Measurements from ENCODE around the gene SIPA1L2.

Gene SIPA1L2

DNA sequence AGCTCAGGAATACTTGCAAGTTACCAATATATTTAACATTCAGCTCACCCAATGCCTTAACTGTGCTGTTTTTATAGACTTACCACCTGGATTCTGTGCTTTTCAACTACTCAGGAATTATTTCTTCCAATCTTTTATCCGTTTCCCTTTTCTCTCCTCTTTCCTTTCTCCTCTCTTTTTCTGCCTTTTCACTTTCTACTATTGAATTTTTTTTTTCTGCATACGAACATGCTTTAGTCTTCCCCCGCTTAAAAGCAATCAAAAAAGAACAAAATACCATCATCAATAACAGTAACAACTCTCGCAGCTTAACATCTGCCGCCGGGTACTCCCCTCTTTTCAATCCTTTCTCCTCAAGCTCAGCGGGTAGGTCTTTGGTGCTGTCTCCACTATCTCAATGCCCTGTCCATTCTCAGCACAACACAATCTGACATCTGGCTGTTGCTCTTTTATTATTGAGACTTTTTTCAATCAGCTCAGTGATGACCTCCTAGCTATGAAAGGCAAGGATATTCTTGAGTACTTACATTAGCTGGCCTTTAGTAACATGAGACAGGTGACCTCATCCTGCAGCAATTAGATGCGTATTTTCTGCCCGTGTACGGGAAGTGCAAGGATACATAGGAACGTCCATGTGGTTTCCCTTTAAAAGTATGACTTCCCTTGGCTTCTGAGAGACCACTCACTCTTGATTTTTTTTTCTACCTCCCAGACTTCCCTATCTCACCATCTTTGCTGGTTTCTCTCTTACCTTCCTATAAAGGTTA, 40.2 kb upstream of the SIPA1L2 start:
- WGBS (ENCODE audit: insufficient coverage): 53% methylated on average over 10 of the region's 11 CpGs
- no peaks in the 10 kb centered on the region for H3K36me3 ChIP-seq (ENCODE audit: control insufficient read depth in 4 of 4, insufficient read depth in 4 of 4, low read length in 3 of 4)
- H3K27me3 ChIP-seq (replicated peaks in 2 of 5; ENCODE audit: control insufficient read depth in 4 of 5, insufficient read depth in 5 of 5, low read length in 4 of 5): no peaks in the 10 kb centered on the region
- CTCF ChIA-PET: no interaction called here
- peaks cover 0 to 15% (median 3%) of the 10 kb centered on the region in 4 experiments for H3K4me1 ChIP-seq (ENCODE audit: control extremely low read depth in 1 of 4, control insufficient read depth in 4 of 4, insufficient read depth in 4 of 4, low read length in 3 of 4)
- POLR2A ChIA-PET: no interaction called here
- no peaks in the 10 kb centered on the region for H3K9me3 ChIP-seq (ENCODE audit: control extremely low read depth in 1 of 5, control insufficient read depth in 4 of 5, insufficient read depth in 2 of 5, low read depth in 1 of 5, low read length in 4 of 5)
- no peak overlapping the region for H3K27ac ChIP-seq (ENCODE audit: insufficient read depth in 1 of 2, low read depth in 1 of 2, low read length in 2 of 2, poor library complexity in 1 of 2, severe bottlenecking in 2 of 2)
- DNase-seq: no peak
- H3K4me3 ChIP-seq (ENCODE audit: control insufficient read depth in 1 of 7, extremely low read depth in 1 of 7, insufficient read depth in 4 of 7, low read depth in 2 of 7, low read length in 6 of 7): no peak overlapping the region

- H3K4me1 ChIP-seq (ENCODE audit: control extremely low read depth in 1 of 4, control insufficient read depth in 4 of 4, insufficient read depth in 4 of 4, low read length in 3 of 4): peaks cover 0 to 15% (median 3%) of the 10 kb centered on the region in 4 experiments
- POLR2A ChIA-PET: no interaction called here
- WGBS (ENCODE audit: insufficient coverage): no CpG with 5 or more reads among the region's 4 CpGs
Observed at GRCh38 chr1:232667778-232668165, 37.8 kb upstream of the SIPA1L2 start.

DNA sequence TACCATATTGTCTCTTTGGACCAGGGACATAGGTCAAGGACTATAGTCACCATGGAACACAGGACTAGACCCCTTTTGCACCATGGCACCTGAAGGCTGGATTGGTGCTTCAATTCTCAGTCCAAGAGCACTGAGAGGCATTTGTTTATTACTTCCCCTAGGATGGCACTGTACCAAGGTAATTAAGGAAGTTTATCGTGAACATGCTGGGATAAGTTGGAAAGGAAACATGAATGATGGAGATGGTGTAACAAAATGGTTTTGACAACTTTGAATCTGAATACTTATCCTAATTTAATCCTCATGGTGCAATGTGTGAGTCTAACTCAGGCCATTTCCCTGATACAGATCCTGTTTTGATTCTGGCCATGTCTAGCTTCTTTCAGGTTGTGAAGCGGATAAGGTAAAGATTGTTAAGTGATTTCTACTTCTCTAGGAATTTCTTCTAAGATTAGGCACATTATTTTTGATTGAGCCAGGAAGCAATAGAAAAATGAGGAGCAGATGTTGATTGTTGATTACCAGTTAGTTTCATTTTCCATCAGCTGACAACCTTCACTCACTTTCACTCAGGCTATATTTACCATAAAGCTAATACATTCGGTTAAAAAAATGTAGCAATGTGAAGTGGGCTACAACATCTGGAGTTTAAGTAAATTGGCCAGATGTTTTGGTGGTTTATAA, 37.3 kb upstream of the SIPA1L2 start:
- Histone ChIP-seq H3K4me1 (ENCODE audit: control extremely low read depth in 1 of 4, control insufficient read depth in 4 of 4, insufficient read depth in 4 of 4, low read length in 3 of 4) (peaks cover 0 to 15% (median 3%) of the 10 kb centered on the region in 4 experiments), H3K27ac (ENCODE audit: insufficient read depth in 1 of 2, low read depth in 1 of 2, low read length in 2 of 2, poor library complexity in 1 of 2, severe bottlenecking in 2 of 2) (no peak overlapping the region), H3K4me3 (ENCODE audit: control insufficient read depth in 1 of 7, extremely low read depth in 1 of 7, insufficient read depth in 4 of 7, low read depth in 2 of 7, low read length in 6 of 7) (peak overlapping the region in 2 of 7 experiments; percentile 15 to 40), H3K27me3 (replicated peaks in 2 of 5; ENCODE audit: control insufficient read depth in 4 of 5, insufficient read depth in 5 of 5, low read length in 4 of 5) (no peaks in the 10 kb centered on the region), H3K9me3 (ENCODE audit: control extremely low read depth in 1 of 5, control insufficient read depth in 4 of 5, insufficient read depth in 2 of 5, low read depth in 1 of 5, low read length in 4 of 5) (no peaks in the 10 kb centered on the region), H3K36me3 (ENCODE audit: control insufficient read depth in 4 of 4, insufficient read depth in 4 of 4, low read length in 3 of 4) (no peaks in the 10 kb centered on the region)
- CTCF ChIA-PET: interaction anchor here (1.1 kb wide), 1 partner anchor 11 kb away, joined by 3 read pairs; no protein-coding TSS in a partner anchor
- 0% methylated on average over 1 of the region's 3 CpGs for WGBS (ENCODE audit: insufficient coverage)
- DNase-seq: peak; percentile 38 to 80 (median 74)
- POLR2A ChIA-PET: no interaction called here

More at GRCh38 chr1:232667778-232668165, 37.8 kb upstream of the SIPA1L2 start:
- CTCF ChIA-PET: interaction anchor here (1.1 kb wide), 1 partner anchor 10 kb away, joined by 3 read pairs; no protein-coding TSS in a partner anchor
- no peaks in the 10 kb centered on the region for H3K9me3 ChIP-seq (ENCODE audit: control extremely low read depth in 1 of 5, control insufficient read depth in 4 of 5, insufficient read depth in 2 of 5, low read depth in 1 of 5, low read length in 4 of 5)
- H3K4me3 ChIP-seq (ENCODE audit: control insufficient read depth in 1 of 7, extremely low read depth in 1 of 7, insufficient read depth in 4 of 7, low read depth in 2 of 7, low read length in 6 of 7): peak overlapping the region in 2 of 7 experiments; percentile 15 to 40
- no peak overlapping the region for H3K27ac ChIP-seq (ENCODE audit: insufficient read depth in 1 of 2, low read depth in 1 of 2, low read length in 2 of 2, poor library complexity in 1 of 2, severe bottlenecking in 2 of 2)
- no peaks in the 10 kb centered on the region for H3K36me3 ChIP-seq (ENCODE audit: control insufficient read depth in 4 of 4, insufficient read depth in 4 of 4, low read length in 3 of 4)
- no peak for DNase-seq
- no peaks in the 10 kb centered on the region for H3K27me3 ChIP-seq (replicated peaks in 2 of 5; ENCODE audit: control insufficient read depth in 4 of 5, insufficient read depth in 5 of 5, low read length in 4 of 5)

GRCh38 chr1:232664844-232665777, 35.2 kb upstream of the SIPA1L2 start:
- ChIA-PET CTCF (no interaction called here), POLR2A (no interaction called here)
- no peaks in the 10 kb centered on the region for H3K9me3 ChIP-seq (ENCODE audit: control extremely low read depth in 1 of 5, control insufficient read depth in 4 of 5, insufficient read depth in 2 of 5, low read depth in 1 of 5, low read length in 4 of 5)
- DNase-seq: no peak
- no peaks in the 10 kb centered on the region for H3K36me3 ChIP-seq (ENCODE audit: control insufficient read depth in 4 of 4, insufficient read depth in 4 of 4, low read length in 3 of 4)
- H3K27ac ChIP-seq (ENCODE audit: insufficient read depth in 1 of 2, low read depth in 1 of 2, low read length in 2 of 2, poor library complexity in 1 of 2, severe bottlenecking in 2 of 2): no peak overlapping the region
- no peak overlapping the region for H3K4me3 ChIP-seq (ENCODE audit: control insufficient read depth in 1 of 7, extremely low read depth in 1 of 7, insufficient read depth in 4 of 7, low read depth in 2 of 7, low read length in 6 of 7)
- H3K4me1 ChIP-seq (ENCODE audit: control extremely low read depth in 1 of 4, control insufficient read depth in 4 of 4, insufficient read depth in 4 of 4, low read length in 3 of 4): peaks cover 0 to 12% (median 3%) of the 10 kb centered on the region in 4 experiments
- H3K27me3 ChIP-seq (replicated peaks in 2 of 5; ENCODE audit: control insufficient read depth in 4 of 5, insufficient read depth in 5 of 5, low read length in 4 of 5): no peaks in the 10 kb centered on the region
- WGBS (ENCODE audit: insufficient coverage): no CpG with 5 or more reads among the region's 3 CpGs

- Histone ChIP-seq H3K27ac (ENCODE audit: insufficient read depth in 1 of 2, low read depth in 1 of 2, low read length in 2 of 2, poor library complexity in 1 of 2, severe bottlenecking in 2 of 2) (no peak overlapping the region), H3K4me3 (ENCODE audit: control insufficient read depth in 1 of 7, extremely low read depth in 1 of 7, insufficient read depth in 4 of 7, low read depth in 2 of 7, low read length in 6 of 7) (no peak overlapping the region), H3K4me1 (ENCODE audit: control extremely low read depth in 1 of 4, control insufficient read depth in 4 of 4, insufficient read depth in 4 of 4, low read length in 3 of 4) (peaks cover 0 to 14% (median 3%) of the 10 kb centered on the region in 4 experiments), H3K9me3 (ENCODE audit: control extremely low read depth in 1 of 5, control insufficient read depth in 4 of 5, insufficient read depth in 2 of 5, low read depth in 1 of 5, low read length in 4 of 5) (no peaks in the 10 kb centered on the region), H3K27me3 (replicated peaks in 2 of 5; ENCODE audit: control insufficient read depth in 4 of 5, insufficient read depth in 5 of 5, low read length in 4 of 5) (peaks cover 0 to 3% (median 0%) of the 10 kb centered on the region in 5 experiments), H3K36me3 (ENCODE audit: control insufficient read depth in 4 of 4, insufficient read depth in 4 of 4, low read length in 3 of 4) (no peaks in the 10 kb centered on the region)
- DNase-seq: no peak
- CTCF ChIA-PET: no interaction called here
- WGBS (ENCODE audit: insufficient coverage): 76% methylated on average over 6 of the region's 7 CpGs
- POLR2A ChIA-PET: interaction anchor here (0.6 kb wide), 1 partner anchor 11 kb away, joined by 5 read pairs; no protein-coding TSS in a partner anchor
Observed at GRCh38 chr1:232662910-232663309, 33.0 kb upstream of the SIPA1L2 start.

DNA sequence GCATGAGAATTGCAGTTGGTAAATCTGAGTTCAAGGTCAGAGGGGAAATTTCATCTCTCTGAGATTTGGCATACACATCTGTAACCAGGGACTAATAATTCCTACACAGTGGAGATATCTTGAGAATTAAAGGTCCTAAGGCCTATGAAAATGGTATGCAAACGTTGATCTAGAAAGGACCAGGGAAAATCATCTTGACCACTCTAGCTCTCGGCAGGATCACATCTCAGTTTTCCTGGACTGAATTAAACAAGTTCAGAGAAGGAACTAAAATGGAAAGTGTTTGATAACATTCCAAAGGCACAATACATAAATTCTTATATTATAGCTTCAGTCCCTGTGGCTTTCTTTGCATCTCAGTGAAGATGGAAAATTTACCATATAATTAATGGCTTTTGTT, 28.5 kb upstream of the SIPA1L2 start:
- no peak overlapping the region for H3K27ac ChIP-seq (ENCODE audit: insufficient read depth in 1 of 2, low read depth in 1 of 2, low read length in 2 of 2, poor library complexity in 1 of 2, severe bottlenecking in 2 of 2)
- no peaks in the 10 kb centered on the region for H3K36me3 ChIP-seq (ENCODE audit: control insufficient read depth in 4 of 4, insufficient read depth in 4 of 4, low read length in 3 of 4)
- no peak for DNase-seq
- CTCF ChIA-PET: interaction anchor here (1.3 kb wide), 1 partner anchor 18 kb away, joined by 3 read pairs; no protein-coding TSS in a partner anchor
- POLR2A ChIA-PET: no interaction called here
- 100% methylated on average over 2 of the region's 2 CpGs for WGBS (ENCODE audit: insufficient coverage)
- peaks cover 6 to 15% (median 10%) of the 10 kb centered on the region in 4 experiments for H3K4me1 ChIP-seq (ENCODE audit: control extremely low read depth in 1 of 4, control insufficient read depth in 4 of 4, insufficient read depth in 4 of 4, low read length in 3 of 4)
- H3K27me3 ChIP-seq (replicated peaks in 2 of 5; ENCODE audit: control insufficient read depth in 4 of 5, insufficient read depth in 5 of 5, low read length in 4 of 5): peaks cover 0 to 3% (median 2%) of the 10 kb centered on the region in 5 experiments
- no peak overlapping the region for H3K4me3 ChIP-seq (ENCODE audit: control insufficient read depth in 1 of 7, extremely low read depth in 1 of 7, insufficient read depth in 4 of 7, low read depth in 2 of 7, low read length in 6 of 7)
- H3K9me3 ChIP-seq (ENCODE audit: control extremely low read depth in 1 of 5, control insufficient read depth in 4 of 5, insufficient read depth in 2 of 5, low read depth in 1 of 5, low read length in 4 of 5): no peaks in the 10 kb centered on the region

Measured in common myeloid progenitor, CD34-positive (primary cell).